Osteoblast (primary cell): ENCODE results near the gene ADCY2. TPM values are rescaled to one million over a fixed set of nuclear protein-coding genes. Genes with fewer than 3 reads are reported as not detected.

Experiments
- DNase-seq: peaks from one replicate; pipeline ENCODE4 v3.0.0; 2011; ENCODE audit warnings: low spot score, mixed read lengths; ENCODE audit not compliant: insufficient read length; ENCODE audit errors: missing footprints
- H2AFZ ChIP-seq: 2 replicates; pipeline ENCODE4 v1.6.0; 2011; ENCODE audit warnings: mild to moderate bottlenecking, low read length
- H3K27ac ChIP-seq: 2 replicates; pipeline ENCODE4 v1.5.1; 2011; ENCODE audit warnings: mild to moderate bottlenecking, low read depth, low read length, moderate library complexity
- H3K27me3 ChIP-seq: 2 replicates; pipeline ENCODE4 v1.6.0; 2012; ENCODE audit warnings: mild to moderate bottlenecking, control low read depth, inconsistent platforms, low read length, moderate library complexity; ENCODE audit not compliant: insufficient read depth
- H3K36me3 ChIP-seq: 2 replicates; pipeline ENCODE4 v1.5.1; 2011; ENCODE audit warnings: mild to moderate bottlenecking, low read length, control low read depth, moderate library complexity; ENCODE audit not compliant: insufficient read depth
- H3K4me1 ChIP-seq: 2 replicates; pipeline ENCODE4 v1.5.1; 2011; ENCODE audit warnings: mild to moderate bottlenecking, low read length, control low read depth, moderate library complexity; ENCODE audit not compliant: insufficient read depth
- H3K4me2 ChIP-seq: 2 replicates; pipeline ENCODE4 v1.6.0; 2011; ENCODE audit warnings: mild to moderate bottlenecking, low read length; ENCODE audit not compliant: insufficient read depth
- H3K4me3 ChIP-seq: fragments of 200-600 bp; sonication (generic); 3 replicates; pipeline ENCODE4 v1.5.1; 2012; ENCODE audit warnings: mild to moderate bottlenecking, low read length, inconsistent platforms; ENCODE audit not compliant: insufficient read depth
- H3K79me2 ChIP-seq: 2 replicates; pipeline ENCODE4 v1.6.0; 2012; ENCODE audit warnings: mild to moderate bottlenecking, low read length, control low read depth, inconsistent platforms; ENCODE audit not compliant: insufficient read depth
- H3K9me3 ChIP-seq: 2 replicates; pipeline ENCODE4 v1.5.1; 2011; ENCODE audit warnings: low read depth, low read length, control low read depth
- H4K20me1 ChIP-seq: 2 replicates; pipeline ENCODE4 v1.6.0; 2012; ENCODE audit warnings: mild to moderate bottlenecking, low read length, control low read depth; ENCODE audit not compliant: insufficient read depth
- total RNA-seq: library from RNA; depleted of rRNA; stranded (reverse); fragments of >200 nt; gene quantifications from 2 replicates; pipeline ENCODE4 v1.2.3, GENCODE V29; 2012
- TF ChIP-seq, protein P1 (sequence below): IDR thresholded peaks from 2 replicates; pipeline ENCODE4 v1.5.1; 2011; ENCODE audit warnings: mild to moderate bottlenecking, low read depth, low read length, moderate library complexity; ENCODE audit errors: extremely low read depth

The ADCY2 gene
- total RNA-seq, 1 donor = under 0.01 TPM

DNA sequence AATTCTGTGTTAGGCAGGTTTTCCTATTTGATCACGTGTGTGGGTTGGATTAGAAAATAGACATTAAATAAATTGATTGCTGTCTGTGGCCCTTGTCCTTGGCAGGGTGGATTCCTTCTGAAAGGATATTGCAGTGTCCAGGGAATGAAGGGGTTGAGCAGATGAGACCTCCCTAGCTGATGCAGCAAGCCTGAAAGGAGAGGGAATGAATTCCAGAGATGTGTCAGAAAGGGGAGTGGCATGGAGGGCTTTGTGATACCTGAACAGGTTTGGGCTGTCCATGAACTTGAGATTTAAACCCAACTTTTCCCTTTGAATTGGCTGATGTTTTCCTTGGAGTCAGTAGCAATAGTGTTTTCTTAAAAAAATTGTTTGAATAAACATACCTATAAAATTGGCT, 66.8 kb downstream of the ADCY2 start:
- no peaks in the 10 kb centered on the region for H4K20me1 ChIP-seq
- no peak overlapping the region for H3K4me3 ChIP-seq
- no peak overlapping the region for H2AFZ ChIP-seq
- H3K27me3 ChIP-seq = no peaks in the 10 kb centered on the region
- no peak overlapping the region for H3K4me2 ChIP-seq
- TF ChIP-seq, protein P1, sequence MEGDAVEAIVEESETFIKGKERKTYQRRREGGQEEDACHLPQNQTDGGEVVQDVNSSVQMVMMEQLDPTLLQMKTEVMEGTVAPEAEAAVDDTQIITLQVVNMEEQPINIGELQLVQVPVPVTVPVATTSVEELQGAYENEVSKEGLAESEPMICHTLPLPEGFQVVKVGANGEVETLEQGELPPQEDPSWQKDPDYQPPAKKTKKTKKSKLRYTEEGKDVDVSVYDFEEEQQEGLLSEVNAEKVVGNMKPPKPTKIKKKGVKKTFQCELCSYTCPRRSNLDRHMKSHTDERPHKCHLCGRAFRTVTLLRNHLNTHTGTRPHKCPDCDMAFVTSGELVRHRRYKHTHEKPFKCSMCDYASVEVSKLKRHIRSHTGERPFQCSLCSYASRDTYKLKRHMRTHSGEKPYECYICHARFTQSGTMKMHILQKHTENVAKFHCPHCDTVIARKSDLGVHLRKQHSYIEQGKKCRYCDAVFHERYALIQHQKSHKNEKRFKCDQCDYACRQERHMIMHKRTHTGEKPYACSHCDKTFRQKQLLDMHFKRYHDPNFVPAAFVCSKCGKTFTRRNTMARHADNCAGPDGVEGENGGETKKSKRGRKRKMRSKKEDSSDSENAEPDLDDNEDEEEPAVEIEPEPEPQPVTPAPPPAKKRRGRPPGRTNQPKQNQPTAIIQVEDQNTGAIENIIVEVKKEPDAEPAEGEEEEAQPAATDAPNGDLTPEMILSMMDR = no peak
- H3K27ac ChIP-seq = no peak overlapping the region
- no peaks in the 10 kb centered on the region for H3K79me2 ChIP-seq
- no peak for DNase-seq
- H3K9me3 ChIP-seq = no peaks in the 10 kb centered on the region
- H3K4me1 ChIP-seq = no peaks in the 10 kb centered on the region
- no peaks in the 10 kb centered on the region for H3K36me3 ChIP-seq

DNA sequence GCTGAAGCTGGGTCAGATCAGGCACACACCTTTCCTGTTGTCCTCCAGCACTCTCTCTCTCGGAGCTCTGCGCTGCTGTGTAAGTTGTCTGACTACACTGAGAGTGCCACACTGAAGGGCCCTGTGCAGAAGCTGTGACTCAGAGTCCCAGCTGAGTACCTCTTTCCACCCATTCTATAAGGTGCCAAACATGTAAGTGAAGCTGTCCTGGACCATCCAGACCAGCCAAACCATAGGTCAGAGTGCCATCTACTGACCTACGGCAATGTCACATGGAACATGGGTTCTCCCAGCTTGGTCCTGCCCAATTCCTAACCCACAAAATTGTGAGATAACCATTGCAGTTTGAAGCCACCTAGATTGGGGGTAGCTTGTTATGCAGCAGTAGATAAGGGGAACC, 68.2 kb downstream of the ADCY2 start:
- H3K4me2 ChIP-seq = no peak overlapping the region
- no peak for DNase-seq
- no peaks in the 10 kb centered on the region for H3K79me2 ChIP-seq
- no peaks in the 10 kb centered on the region for H4K20me1 ChIP-seq
- H3K27me3 ChIP-seq = no peaks in the 10 kb centered on the region
- H3K4me1 ChIP-seq = no peaks in the 10 kb centered on the region
- TF ChIP-seq, protein P1 = no peak
- no peaks in the 10 kb centered on the region for H3K9me3 ChIP-seq
- no peak overlapping the region for H3K27ac ChIP-seq
- no peak overlapping the region for H2AFZ ChIP-seq
- H3K4me3 ChIP-seq = no peak overlapping the region
- no peaks in the 10 kb centered on the region for H3K36me3 ChIP-seq

DNA sequence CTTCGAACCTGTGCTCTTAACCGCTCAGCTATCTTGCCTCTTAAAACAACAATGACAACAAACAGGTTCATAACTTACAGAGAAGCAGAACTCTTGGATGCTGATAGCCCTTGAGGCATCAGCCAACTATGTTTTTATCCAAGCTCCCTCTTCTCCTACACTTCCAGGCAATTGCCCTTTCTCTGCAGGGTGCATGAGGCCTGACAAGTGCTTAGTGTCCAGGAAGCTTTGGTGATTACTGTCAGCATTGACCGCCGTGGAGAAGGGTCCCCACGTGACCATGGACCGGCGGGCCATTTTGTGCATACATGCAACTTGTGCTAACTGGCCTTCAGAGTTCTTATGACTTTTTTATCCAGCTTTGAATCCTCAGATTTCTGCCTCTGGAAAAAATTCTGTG, 71.2 kb downstream of the ADCY2 start:
- no peaks in the 10 kb centered on the region for H3K4me1 ChIP-seq
- H4K20me1 ChIP-seq = no peaks in the 10 kb centered on the region
- H3K4me2 ChIP-seq = no peak overlapping the region
- H3K36me3 ChIP-seq = no peaks in the 10 kb centered on the region
- no peak for DNase-seq
- H3K27me3 ChIP-seq = no peaks in the 10 kb centered on the region
- no peaks in the 10 kb centered on the region for H3K79me2 ChIP-seq
- TF ChIP-seq, protein P1 = no peak
- no peak overlapping the region for H2AFZ ChIP-seq
- no peak overlapping the region for H3K27ac ChIP-seq
- no peaks in the 10 kb centered on the region for H3K9me3 ChIP-seq
- no peak overlapping the region for H3K4me3 ChIP-seq

DNA sequence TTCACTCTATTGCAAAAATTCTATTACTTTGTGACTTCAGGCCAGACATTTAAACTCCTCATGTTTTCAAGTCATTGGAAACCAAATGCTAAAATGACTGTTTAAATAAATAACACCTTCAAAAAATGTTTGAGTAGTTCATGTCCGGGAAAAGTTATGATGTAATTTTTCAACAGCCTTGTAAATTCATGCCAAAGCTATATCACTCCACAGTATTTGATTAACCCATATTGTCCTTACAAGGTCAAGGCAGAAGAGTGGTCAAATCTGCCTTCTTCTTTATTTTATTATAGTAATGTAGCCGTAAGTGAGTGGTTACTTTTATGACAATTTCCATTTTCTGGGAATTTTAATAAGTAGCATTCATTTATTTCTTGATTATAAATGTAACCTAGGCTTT, 72.8 kb downstream of the ADCY2 start:
- Histone ChIP-seq H3K27ac (no peak overlapping the region), H3K4me3 (no peak overlapping the region), H4K20me1 (no peaks in the 10 kb centered on the region), H3K36me3 (no peaks in the 10 kb centered on the region), H3K4me1 (no peaks in the 10 kb centered on the region), H3K27me3 (no peaks in the 10 kb centered on the region), H3K79me2 (no peaks in the 10 kb centered on the region), H3K9me3 (no peaks in the 10 kb centered on the region), H3K4me2 (no peak overlapping the region), H2AFZ (no peak overlapping the region)
- no peak for DNase-seq
- TF ChIP-seq, protein P1 = no peak
